Kidney glomerular epithelial cell (primary cell): ENCODE measurements around the gene PNPLA1.

Source experiments
- DNase-seq: peaks from one replicate; lab custom pipeline; 2025; lab: John Stamatoyannopoulos, UW

Gene PNPLA1, protein sequence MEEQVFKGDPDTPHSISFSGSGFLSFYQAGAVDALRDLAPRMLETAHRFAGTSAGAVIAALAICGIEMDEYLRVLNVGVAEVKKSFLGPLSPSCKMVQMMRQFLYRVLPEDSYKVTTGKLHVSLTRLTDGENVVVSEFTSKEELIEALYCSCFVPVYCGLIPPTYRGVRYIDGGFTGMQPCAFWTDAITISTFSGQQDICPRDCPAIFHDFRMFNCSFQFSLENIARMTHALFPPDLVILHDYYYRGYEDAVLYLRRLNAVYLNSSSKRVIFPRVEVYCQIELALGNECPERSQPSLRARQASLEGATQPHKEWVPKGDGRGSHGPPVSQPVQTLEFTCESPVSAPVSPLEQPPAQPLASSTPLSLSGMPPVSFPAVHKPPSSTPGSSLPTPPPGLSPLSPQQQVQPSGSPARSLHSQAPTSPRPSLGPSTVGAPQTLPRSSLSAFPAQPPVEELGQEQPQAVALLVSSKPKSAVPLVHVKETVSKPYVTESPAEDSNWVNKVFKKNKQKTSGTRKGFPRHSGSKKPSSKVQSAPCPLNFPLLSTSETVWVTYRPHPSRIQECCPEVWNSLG

GRCh38 chr6:36269834-36270705 lies at the start of gene PNPLA1:
TSS of gene PNPLA1 (plus strand) at chr6:36270060. CDS start at chr6:36270460, 400 bp downstream.
- DNase-seq = no peak

DNA sequence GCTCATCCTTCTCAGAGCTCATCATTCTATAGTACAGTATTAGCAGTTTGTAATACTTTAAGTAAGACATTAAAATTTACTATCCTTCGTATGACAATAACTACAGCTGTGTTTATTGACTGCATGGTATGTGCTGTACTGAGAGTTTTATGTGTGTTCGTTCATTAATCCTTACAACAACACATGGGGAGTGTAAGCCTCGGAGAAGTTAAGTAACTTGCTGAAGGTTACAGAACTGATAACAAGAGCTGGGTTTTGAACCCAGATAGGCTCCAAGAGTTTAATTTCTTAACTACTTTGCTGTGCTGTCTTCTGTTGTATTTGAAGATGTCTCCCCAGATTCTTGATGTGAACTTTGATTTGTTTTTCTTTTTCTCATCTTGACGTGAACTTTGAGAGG lies 49.6 kb upstream of the PNPLA1 start:
- no peak for DNase-seq

DNA sequence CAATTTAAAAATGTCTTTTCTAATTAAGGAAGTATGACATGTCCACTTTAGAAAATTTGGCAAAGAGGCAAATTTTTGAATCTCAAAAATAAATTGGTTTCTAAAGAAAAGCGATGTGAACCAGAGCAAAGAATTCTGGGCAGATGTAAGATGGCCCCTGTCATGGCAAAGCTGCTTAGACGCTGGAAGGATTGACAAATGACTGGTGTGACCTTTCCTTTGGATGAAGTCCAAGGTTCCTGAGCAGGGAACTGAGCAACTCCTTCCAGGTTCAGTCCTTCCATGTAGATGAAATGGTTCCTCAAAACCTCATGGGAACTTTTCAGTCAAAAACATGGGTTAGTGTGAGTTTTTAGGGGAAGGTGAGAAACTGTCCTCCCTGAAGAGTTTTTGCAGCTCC lies 48.2 kb upstream of the PNPLA1 start:
- DNase-seq = no peak

DNA sequence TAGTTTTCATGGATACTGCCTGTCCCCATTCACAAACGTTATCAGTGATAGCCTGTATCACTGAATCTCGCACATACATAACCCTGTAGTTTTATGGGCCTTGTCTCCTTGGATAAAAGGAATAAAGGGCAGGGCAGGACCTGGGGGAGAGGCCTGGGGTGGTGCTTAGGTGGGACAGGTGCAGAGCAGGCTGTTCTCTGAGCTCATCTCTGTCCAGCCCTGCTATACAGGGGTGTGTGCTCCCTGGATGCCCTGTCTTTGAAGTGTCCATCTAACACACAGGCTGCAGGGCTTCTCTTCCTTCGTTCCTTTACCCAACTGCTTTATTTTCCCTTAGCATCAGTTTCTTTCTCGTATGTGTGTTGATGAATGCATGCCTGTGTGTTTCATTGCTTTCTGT lies 46.9 kb upstream of the PNPLA1 start:
- DNase-seq = no peak

DNA sequence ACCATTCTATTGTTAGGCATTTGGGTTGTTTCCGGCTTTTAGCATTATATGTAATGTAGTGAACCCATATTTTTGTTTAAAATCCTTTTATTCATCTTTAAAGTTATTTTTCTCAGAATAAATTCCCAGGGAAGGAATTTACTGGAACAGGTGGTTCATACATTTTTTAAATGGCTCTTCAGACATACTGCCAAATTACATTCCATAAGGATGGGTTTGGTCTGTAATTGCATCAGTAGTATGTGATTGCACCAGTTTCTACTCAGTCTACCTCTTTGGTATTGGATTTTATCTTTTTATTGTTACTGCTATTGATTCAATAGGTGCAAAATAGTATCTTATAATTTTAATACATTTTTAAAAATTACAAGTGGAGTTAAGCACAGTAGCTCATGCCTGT lies 46.2 kb upstream of the PNPLA1 start:
- no peak for DNase-seq

DNA sequence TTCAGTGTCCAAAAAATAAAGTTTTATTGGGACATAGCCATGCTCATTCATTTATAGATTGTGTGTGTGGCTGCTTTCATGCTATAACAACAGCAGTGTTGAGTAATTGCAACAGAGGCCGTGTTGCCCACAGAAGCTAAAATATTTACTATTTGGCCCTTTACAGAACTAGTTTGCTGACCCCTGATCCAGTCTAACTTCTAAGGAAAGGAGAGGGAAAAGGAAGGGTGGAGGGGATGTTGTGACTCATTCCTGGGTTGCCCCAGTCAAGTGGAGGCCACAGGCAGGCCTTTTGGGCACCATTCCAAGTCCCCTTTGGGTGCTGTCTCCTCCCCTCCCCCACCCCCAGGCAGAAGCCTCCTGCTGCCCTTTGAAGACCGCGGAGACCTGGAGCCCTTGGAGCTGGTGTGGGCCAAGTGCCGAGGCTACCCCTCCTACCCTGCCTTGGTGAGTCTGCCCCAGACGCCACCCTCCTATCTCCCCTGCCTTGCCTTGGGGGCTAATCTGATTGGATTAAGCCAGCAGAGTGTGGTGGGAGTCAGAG lies 44.9 kb upstream of the PNPLA1 start:
- no peak for DNase-seq

DNA sequence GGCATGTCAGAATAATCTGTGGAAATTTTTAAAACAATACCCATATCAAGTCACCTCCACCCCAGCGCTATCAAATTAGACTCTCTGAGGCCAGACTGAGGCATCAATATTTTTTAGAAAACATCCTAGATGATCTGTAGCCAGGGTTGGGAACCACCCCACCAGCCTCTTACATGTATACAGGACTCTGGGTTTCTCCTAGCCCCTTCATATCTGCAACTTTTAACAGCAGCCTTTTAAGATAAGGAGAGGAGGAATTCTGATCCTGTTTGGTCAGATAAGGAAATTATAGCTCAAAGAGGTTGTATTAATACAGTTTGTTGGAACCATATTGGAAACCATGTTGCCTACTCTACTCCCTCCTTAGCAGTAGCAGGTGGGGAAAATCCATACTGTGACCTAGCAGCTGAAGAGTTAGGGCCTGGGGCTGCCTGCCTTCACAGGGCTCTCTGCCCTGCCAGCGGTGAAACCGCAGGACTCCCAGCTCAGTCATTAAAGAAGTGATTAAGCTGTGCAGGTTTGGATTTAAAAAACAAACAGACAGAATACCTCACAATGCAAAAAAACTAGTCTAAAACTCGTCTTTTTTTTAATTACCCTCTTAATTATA lies 43.3 kb upstream of the PNPLA1 start:
- DNase-seq = no peak

GRCh38 chr6:36227379-36228228 lies 42.3 kb upstream of the PNPLA1 start:
- DNase-seq = no peak

- DNase-seq = no peak
Observed at GRCh38 chr6:36229223-36229622, 40.6 kb upstream of the PNPLA1 start.

DNA sequence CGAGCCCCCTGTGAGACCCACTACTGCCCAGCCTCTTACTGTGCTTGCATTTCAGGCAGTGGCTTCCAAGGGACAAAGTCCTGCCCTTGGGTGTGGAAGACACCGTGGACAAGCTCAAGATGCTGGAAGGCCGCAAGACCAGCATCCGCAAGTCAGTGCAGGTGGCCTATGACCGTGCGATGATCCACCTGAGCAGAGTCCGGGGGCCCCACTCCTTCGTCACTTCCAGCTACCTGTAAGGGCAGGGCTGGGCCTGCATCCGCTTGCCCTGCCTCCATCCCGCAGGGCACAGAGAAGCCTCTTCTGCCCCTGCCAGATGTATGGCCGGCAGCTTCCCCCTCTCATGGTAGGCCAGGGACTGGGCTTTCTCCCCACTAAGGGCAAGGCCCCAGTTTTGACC lies 39.5 kb upstream of the PNPLA1 start:
- DNase-seq = no peak

- DNase-seq = no peak
Observed at GRCh38 chr6:36232172-36232571, 37.7 kb upstream of the PNPLA1 start.

- no peak for DNase-seq
Observed at GRCh38 chr6:36235309-36235708, 34.6 kb upstream of the PNPLA1 start.

DNA sequence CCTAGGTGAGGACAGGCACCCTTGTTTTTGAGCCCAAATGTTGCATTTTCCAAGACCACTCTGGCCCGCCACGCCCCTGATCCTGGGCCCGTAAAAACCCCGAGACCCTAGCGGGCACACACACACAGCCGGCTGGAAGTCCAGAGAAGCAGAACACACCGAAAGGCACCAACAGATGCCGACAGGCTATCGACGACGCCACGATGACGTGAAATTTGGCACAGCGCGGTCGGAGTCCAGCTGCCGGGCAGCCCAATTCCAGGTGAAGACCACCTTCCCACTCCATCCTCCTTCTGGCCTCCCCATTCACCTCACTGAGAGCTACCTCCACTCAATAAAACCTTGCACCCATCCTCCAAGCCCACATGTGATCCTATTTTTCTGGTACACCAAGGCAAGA lies 34.0 kb upstream of the PNPLA1 start:
- DNase-seq = no peak

GRCh38 chr6:36239774-36240173 lies 30.1 kb upstream of the PNPLA1 start:
- no peak for DNase-seq

- DNase-seq = no peak
Observed at GRCh38 chr6:36241728-36242127, 28.1 kb upstream of the PNPLA1 start.

DNA sequence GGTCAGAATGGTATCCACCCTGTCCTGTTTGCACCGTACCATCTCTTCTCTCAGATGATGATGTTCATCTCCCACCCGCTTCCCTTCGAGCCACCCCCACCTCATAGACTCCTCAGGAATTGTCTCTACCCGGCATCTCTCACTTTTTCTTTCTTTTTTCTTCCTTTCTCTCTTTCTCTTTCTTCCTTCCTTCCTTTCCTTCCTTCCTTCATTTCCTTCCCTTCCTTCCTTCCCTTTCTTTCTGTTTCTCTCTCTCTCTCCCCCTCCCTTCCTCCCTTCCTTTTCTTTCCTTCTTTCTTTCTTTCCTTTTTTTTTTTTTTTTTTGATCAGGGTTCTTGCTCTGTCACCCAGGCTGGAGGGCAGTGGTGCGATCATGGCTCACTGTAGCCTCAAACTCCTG lies 27.7 kb upstream of the PNPLA1 start:
- no peak for DNase-seq

DNA sequence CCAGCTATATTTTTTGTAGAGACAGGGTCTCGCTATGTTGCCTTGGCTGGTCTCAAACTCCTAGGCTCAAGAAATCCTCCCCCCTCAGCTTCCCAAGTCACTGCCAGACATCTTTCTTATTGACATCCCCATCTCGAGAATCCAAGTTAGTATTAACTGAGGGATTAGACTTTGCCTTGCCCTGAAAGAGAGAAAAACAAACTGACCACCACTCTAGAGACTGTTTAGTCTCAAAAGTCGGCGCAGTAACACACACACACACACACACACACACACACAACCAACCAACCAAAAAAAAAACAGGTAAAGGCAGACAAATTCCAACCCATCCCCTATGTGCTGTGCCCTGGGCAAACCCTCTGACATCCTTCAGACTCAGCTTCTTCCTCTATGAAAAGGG lies 27.2 kb upstream of the PNPLA1 start:
- DNase-seq = no peak

GRCh38 chr6:36243562-36244212 lies 26.2 kb upstream of the PNPLA1 start:
- DNase-seq = no peak

GRCh38 chr6:36244641-36245280 lies 25.1 kb upstream of the PNPLA1 start:
- DNase-seq = no peak

DNA sequence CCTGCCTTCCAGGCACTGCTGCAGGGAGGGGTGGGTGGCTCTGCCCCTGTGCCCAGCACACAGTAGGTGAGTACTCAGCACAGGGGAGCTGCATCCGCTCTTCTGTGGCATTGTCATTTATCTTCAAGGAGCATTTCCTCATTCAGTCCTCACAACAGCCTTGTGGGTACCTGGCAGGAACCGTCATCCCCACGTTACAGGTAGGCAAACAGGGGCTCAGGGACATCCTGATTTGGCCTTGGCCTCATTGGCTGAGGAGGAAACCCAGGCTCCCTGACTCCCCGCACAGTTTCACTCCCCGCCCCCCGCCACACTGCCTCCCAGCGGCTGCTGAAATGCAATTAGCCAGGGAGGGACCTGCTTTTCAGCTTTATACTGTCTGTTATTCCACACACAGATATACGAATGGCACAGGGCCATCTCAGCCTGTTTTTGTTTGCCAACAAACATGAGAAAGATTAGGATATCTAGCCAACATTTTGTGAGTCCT lies 24.2 kb upstream of the PNPLA1 start:
- DNase-seq = no peak
